Measurements from ENCODE around the gene SYTL2.
"Not testable (repeated sequence)": the region's sequence is repeated elsewhere in the genome, so short reads cannot be mapped to it uniquely, and the experiment has no call there.

Gene SYTL2

GRCh38 chr11:85698195-85698594, 112.7 kb downstream of the SYTL2 start:
- Mint-ChIP-seq H3K36me3 (ENCODE audit: low read depth) (peaks cover 3% of the 10 kb centered on the region), H3K27me3 (no peaks in the 10 kb centered on the region), H3K27ac (peak overlapping the region; percentile 16), H3K4me1 (ENCODE audit: low read depth) (peaks cover 40% of the 10 kb centered on the region), H3K4me3 (no peak overlapping the region), H3K9me3 (no peaks in the 10 kb centered on the region)
- DNase-seq, result no peak

- peaks cover 5% of the 10 kb centered on the region for H3K36me3 Mint-ChIP-seq (ENCODE audit: low read depth)
- no peak overlapping the region for H3K27ac Mint-ChIP-seq
- no peaks in the 10 kb centered on the region for H3K27me3 Mint-ChIP-seq
- H3K4me3 Mint-ChIP-seq, result no peak overlapping the region
- DNase-seq, result no peak
- no peaks in the 10 kb centered on the region for H3K9me3 Mint-ChIP-seq
- peaks cover 40% of the 10 kb centered on the region for H3K4me1 Mint-ChIP-seq (ENCODE audit: low read depth)
Measured at GRCh38 chr11:85697747-85698146, 113.2 kb downstream of the SYTL2 start.

GRCh38 chr11:85695546-85695945, 115.4 kb downstream of the SYTL2 start:
- Mint-ChIP-seq H3K9me3 (no peaks in the 10 kb centered on the region), H3K36me3 (ENCODE audit: low read depth) (peaks cover 5% of the 10 kb centered on the region), H3K4me3 (no peak overlapping the region), H3K4me1 (ENCODE audit: low read depth) (peaks cover 35% of the 10 kb centered on the region), H3K27me3 (no peaks in the 10 kb centered on the region), H3K27ac (no peak overlapping the region)
- no peak for DNase-seq

- no peaks in the 10 kb centered on the region for H3K9me3 Mint-ChIP-seq
- H3K27ac Mint-ChIP-seq, result no peak overlapping the region
- no peaks in the 10 kb centered on the region for H3K27me3 Mint-ChIP-seq
- peaks cover 5% of the 10 kb centered on the region for H3K36me3 Mint-ChIP-seq (ENCODE audit: low read depth)
- no peak overlapping the region for H3K4me3 Mint-ChIP-seq
- no peak for DNase-seq
- H3K4me1 Mint-ChIP-seq (ENCODE audit: low read depth), result peaks cover 24% of the 10 kb centered on the region
Measured at GRCh38 chr11:85694385-85694980, 116.5 kb downstream of the SYTL2 start.

GRCh38 chr11:85685820-85686459, 125.0 kb downstream of the SYTL2 start, which contains the start of gene CCDC89:
Gene CCDC89 (minus strand): TSS chr11:85686195. CDS start chr11:85686130, 65 bp downstream.
- Mint-ChIP-seq H3K4me1 (ENCODE audit: low read depth) (peaks cover 17% of the 10 kb centered on the region), H3K27ac (no peak within 1 kb of the TSS), H3K9me3 (no peaks in the 10 kb centered on the region), H3K27me3 (no peaks in the 10 kb centered on the region), H3K36me3 (ENCODE audit: low read depth) (no peaks in the 10 kb centered on the region), H3K4me3 (no peak within 1 kb of the TSS)
- DNase-seq, result no peak

- Mint-ChIP-seq H3K27ac (no peak overlapping the region), H3K36me3 (ENCODE audit: low read depth) (no peaks in the 10 kb centered on the region), H3K27me3 (no peaks in the 10 kb centered on the region), H3K4me3 (no peak overlapping the region), H3K4me1 (ENCODE audit: low read depth) (peaks cover 17% of the 10 kb centered on the region), H3K9me3 (no peaks in the 10 kb centered on the region)
- no peak for DNase-seq
Measured at GRCh38 chr11:85685125-85685819, 125.7 kb downstream of the SYTL2 start.

- H3K27me3 Mint-ChIP-seq, result no peaks in the 10 kb centered on the region
- peaks cover 17% of the 10 kb centered on the region for H3K4me1 Mint-ChIP-seq (ENCODE audit: low read depth)
- peak overlapping the region; percentile 90 for H3K27ac Mint-ChIP-seq
- no peaks in the 10 kb centered on the region for H3K36me3 Mint-ChIP-seq (ENCODE audit: low read depth)
- peak; percentile 80 for DNase-seq
- peak overlapping the region; percentile 78 for H3K4me3 Mint-ChIP-seq
- no peaks in the 10 kb centered on the region for H3K9me3 Mint-ChIP-seq
Measured at GRCh38 chr11:85682330-85683305, 128.3 kb downstream of the SYTL2 start.

- Mint-ChIP-seq H3K4me3 (no peak overlapping the region), H3K27me3 (no peaks in the 10 kb centered on the region), H3K4me1 (ENCODE audit: low read depth) (peaks cover 17% of the 10 kb centered on the region), H3K9me3 (no peaks in the 10 kb centered on the region), H3K27ac (no peak overlapping the region), H3K36me3 (ENCODE audit: low read depth) (no peaks in the 10 kb centered on the region)
- DNase-seq, result no peak
Measured at GRCh38 chr11:85680897-85681296, 130.0 kb downstream of the SYTL2 start.

- H3K27ac Mint-ChIP-seq, result no peak overlapping the region
- no peaks in the 10 kb centered on the region for H3K27me3 Mint-ChIP-seq
- H3K9me3 Mint-ChIP-seq, result no peaks in the 10 kb centered on the region
- no peak for DNase-seq
- peaks cover 17% of the 10 kb centered on the region for H3K4me1 Mint-ChIP-seq (ENCODE audit: low read depth)
- no peaks in the 10 kb centered on the region for H3K36me3 Mint-ChIP-seq (ENCODE audit: low read depth)
- H3K4me3 Mint-ChIP-seq, result no peak overlapping the region
Measured at GRCh38 chr11:85679576-85679975, 131.4 kb downstream of the SYTL2 start.

- no peak overlapping the region for H3K4me3 Mint-ChIP-seq
- no peak for DNase-seq
- H3K36me3 Mint-ChIP-seq (ENCODE audit: low read depth), result no peaks in the 10 kb centered on the region
- no peaks in the 10 kb centered on the region for H3K9me3 Mint-ChIP-seq
- H3K27ac Mint-ChIP-seq, result no peak overlapping the region
- H3K27me3 Mint-ChIP-seq, result no peaks in the 10 kb centered on the region
- peaks cover 8% of the 10 kb centered on the region for H3K4me1 Mint-ChIP-seq (ENCODE audit: low read depth)
Measured at GRCh38 chr11:85673393-85673792, 137.5 kb downstream of the SYTL2 start.

GRCh38 chr11:85672105-85672902, 138.6 kb downstream of the SYTL2 start:
- Mint-ChIP-seq H3K9me3 (no peaks in the 10 kb centered on the region), H3K4me1 (ENCODE audit: low read depth) (peaks cover 8% of the 10 kb centered on the region), H3K27ac (no peak overlapping the region), H3K36me3 (ENCODE audit: low read depth) (no peaks in the 10 kb centered on the region), H3K4me3 (no peak overlapping the region), H3K27me3 (no peaks in the 10 kb centered on the region)
- DNase-seq, result no peak

GRCh38 chr11:85670949-85671663, 139.8 kb downstream of the SYTL2 start:
- H3K4me1 Mint-ChIP-seq (ENCODE audit: low read depth); H3K27ac Mint-ChIP-seq; H3K36me3 Mint-ChIP-seq (ENCODE audit: low read depth); H3K4me3 Mint-ChIP-seq; DNase-seq; H3K27me3 Mint-ChIP-seq; H3K9me3 Mint-ChIP-seq: not testable (repeated sequence)

GRCh38 chr11:85668157-85668556, 142.8 kb downstream of the SYTL2 start:
- H3K36me3 Mint-ChIP-seq (ENCODE audit: low read depth), result peaks cover 15% of the 10 kb centered on the region
- peaks cover 13% of the 10 kb centered on the region for H3K4me1 Mint-ChIP-seq (ENCODE audit: low read depth)
- H3K27me3 Mint-ChIP-seq, result no peaks in the 10 kb centered on the region
- H3K4me3 Mint-ChIP-seq, result no peak overlapping the region
- H3K9me3 Mint-ChIP-seq, result no peaks in the 10 kb centered on the region
- H3K27ac Mint-ChIP-seq, result no peak overlapping the region
- no peak for DNase-seq

Data from activated T-cell treated with anti-CD3 and anti-CD28 coated beads, Interleukin-2, amount 50 U/mL, for 24 hours (primary cell).